VCaP (cell line): Measurements from ENCODE around the gene MARK3.

Experiments used
- H3K27ac ChIP-seq: fragments of 450-650 bp; 2 replicates; pipeline ENCODE4 v1.5.1; 2017
- TF ChIP-seq, protein P1 (sequence below): fragments of 450-650 bp; conservative IDR thresholded peaks from 2 replicates; pipeline ENCODE4 v1.5.1; 2017; ENCODE audit warnings: mild to moderate bottlenecking, moderate library complexity

Gene MARK3

DNA sequence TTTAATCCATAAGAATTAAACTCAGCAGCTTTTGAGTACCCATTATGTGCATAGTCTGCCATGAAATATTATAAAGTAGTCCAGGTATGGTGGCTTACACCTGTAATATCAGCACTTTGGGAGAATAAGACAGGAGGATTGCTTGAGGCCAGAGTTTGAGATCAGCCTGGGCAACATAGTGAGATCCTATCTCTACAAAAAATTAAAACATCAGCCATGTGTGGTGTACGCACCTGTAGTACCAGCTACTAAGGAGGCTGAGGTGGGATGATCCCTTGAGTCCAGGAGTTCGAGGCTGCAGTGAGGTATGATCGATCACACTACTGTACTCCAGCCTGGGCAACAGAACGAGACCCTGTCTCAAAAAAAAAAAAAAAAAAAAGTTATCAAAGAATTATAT is 15.3 kb downstream of the MARK3 start:
- no peak overlapping the region for H3K27ac ChIP-seq

DNA sequence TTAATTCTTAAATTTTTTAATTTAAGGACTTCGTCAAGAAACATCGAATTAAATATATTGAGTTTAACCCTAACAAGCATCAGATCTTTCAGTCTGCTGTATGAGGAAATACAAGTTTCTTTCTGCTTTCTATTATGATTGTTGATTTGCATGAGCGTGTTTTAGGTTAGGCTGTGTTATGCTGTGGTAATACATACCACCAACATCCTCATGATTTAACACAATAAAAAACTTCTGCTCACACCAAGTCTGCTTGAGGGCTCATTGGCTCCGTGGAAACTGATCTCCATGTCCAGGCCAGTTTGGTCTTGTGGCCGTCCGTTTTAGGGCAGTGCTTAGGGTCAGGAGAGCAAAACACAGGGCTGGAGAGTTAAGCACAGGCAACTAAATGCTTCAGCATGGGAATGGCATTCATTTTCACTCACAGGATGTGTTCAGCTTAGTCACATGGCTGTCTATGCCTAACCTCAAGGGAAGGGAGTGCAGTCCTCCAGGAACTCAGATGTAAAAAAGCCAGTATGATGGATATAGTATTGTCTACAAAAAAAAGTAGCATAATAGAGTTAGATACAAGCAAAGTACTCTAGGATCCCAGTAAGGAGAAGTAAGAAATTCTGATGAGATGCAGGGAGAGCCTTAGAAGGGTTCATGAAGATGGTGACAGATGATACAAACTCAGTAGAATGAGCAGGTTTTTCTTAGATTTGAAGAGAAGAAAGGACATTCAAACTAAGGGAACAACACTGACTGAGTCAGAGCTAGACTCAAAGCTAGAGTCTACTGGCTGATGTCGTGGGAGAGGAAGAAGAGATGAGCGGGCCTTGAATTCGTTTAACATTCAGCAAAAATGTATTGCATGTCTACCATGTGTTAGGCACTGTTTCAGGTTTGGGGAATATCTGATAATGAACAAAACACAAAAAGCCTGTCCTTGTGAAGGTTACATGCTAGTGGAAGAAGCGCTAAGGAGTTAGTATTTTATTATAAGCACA is 16.3 kb downstream of the MARK3 start:
- TF ChIP-seq, protein P1, sequence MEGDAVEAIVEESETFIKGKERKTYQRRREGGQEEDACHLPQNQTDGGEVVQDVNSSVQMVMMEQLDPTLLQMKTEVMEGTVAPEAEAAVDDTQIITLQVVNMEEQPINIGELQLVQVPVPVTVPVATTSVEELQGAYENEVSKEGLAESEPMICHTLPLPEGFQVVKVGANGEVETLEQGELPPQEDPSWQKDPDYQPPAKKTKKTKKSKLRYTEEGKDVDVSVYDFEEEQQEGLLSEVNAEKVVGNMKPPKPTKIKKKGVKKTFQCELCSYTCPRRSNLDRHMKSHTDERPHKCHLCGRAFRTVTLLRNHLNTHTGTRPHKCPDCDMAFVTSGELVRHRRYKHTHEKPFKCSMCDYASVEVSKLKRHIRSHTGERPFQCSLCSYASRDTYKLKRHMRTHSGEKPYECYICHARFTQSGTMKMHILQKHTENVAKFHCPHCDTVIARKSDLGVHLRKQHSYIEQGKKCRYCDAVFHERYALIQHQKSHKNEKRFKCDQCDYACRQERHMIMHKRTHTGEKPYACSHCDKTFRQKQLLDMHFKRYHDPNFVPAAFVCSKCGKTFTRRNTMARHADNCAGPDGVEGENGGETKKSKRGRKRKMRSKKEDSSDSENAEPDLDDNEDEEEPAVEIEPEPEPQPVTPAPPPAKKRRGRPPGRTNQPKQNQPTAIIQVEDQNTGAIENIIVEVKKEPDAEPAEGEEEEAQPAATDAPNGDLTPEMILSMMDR = no peak
- H3K27ac ChIP-seq = no peak overlapping the region; the same call in 1 of the 2 replicates

More for the DNA sequence above, 15.3 kb downstream of the MARK3 start:
- TF ChIP-seq, protein P1 = no peak

DNA sequence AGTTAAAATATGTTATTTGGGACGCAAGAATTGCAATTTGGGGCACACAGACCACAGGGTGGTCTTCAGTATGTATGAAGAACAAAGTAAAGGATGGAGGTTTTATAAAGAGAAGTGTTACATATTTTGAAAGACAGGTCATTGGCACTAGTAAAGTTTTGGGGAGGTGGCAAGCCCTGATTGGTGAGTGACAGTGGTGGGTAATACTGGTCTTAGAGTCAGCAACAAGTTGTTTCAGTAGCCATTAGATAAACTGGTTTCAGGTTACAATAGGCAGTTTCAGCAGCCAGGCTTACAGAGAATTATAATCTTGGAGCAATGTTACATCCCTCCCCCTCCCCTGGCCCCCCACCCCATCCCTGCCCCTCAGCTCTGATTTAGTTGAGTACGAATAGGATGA is 17.5 kb downstream of the MARK3 start:
- H3K27ac ChIP-seq = no peak overlapping the region; the same call in 1 of the 2 replicates

DNA sequence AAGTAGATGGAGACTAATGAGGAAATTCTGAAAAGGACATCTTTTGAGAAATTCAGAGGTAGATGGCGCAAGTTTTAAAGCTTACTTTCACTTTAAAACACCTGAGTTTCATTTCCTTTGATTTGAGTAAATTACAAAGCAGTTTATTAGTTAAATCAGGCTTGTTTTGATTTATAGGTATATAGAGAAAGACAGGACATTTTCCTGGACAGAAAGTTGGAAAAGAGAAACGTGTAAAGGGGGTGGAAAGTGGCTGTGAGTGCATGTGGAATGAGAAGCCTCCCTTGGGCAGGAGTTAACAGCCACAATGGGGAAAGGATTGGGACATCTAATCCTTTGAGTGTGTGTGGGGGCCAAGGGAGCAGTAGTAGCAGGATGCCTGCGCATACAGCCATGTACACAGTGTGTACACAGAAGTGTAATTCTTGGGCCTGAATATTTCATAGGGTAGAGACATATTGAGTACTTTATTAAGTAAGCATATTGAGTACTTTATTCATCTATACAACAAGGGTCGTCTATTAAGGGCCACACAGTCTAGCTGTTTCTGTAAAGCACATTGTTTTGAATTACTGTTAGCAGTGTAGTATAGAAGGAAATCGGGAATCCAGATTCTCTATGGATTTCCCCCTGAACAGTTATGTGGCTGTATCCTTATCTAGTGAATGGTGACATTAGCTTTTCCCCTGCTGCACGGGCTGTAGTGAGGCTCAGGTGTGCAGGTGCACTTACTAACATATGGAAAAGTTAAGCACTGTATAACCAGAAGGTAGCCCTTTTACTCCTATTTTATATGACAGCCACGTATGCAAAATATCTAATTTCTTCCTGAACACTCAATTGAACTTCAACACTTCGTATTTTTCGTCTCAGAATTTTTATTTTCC is 19.1 kb downstream of the MARK3 start:
- peak overlapping the region; percentile 95 for H3K27ac ChIP-seq

More for the DNA sequence above, 17.5 kb downstream of the MARK3 start:
- TF ChIP-seq, protein P1 = no peak

DNA sequence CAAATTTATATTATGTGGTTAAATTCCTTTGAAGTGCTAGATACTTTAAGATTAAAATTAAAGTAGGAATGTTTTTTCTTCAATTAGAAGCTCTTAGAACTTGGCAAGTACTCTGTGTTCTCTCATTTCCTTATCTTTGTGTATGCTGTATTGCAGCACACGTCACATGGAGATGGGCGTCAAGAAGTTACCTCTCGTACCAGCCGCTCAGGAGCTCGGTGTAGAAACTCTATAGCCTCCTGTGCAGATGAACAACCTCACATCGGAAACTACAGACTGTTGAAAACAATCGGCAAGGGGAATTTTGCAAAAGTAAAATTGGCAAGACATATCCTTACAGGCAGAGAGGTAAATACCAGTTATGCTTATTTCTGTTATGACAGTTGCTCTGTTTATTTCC is 19.7 kb downstream of the MARK3 start:
- H3K27ac ChIP-seq = peak overlapping the region; percentile 95
- TF ChIP-seq, protein P1 = no peak

More for the DNA sequence above, 19.1 kb downstream of the MARK3 start:
- TF ChIP-seq, protein P1 = no peak

DNA sequence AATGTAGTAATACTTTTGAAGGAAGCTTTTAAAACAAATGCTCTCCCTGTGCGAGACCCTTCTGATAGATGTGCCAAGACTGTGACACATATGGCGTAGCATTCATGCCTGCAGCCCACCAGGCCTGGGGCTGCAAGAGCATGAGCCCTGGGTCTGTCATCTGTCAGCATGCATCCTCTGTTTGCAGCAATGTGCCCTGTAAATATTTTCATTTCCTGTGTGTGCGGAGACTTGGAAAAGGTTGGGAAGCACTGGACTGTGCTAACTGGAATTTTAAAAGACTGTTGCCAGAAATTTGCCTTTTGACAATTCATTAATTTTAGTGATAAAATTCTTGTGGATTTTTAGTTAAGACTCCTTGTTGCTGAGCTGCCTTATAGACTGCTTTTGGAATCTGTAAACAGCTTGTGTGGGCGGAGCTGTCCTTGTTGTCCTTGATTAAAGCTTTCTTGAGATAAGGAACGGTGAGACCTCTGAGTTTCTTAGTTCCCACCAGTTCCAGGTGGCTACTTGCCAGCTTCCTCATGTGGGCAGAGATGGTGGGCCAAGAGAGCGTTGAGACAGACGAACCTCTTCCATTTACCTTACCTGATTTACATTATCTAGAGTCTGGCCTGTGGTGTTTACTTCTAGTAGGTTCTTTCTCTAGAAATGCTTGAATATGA is 23.4 kb downstream of the MARK3 start:
- TF ChIP-seq, protein P1 = no peak
- peak overlapping the region; percentile 95 for H3K27ac ChIP-seq
